H1 (cell line): ENCODE results near the gene NUAK1. TPM values are rescaled to one million over a fixed set of nuclear protein-coding genes. Genes with fewer than 3 reads are reported as not detected.

Experiments
- CTCF ChIA-PET: fragments of 300-600 bp; sonication (Branson Sonifier 250); formaldehyde crosslinking; loops from one replicate; lab custom pipeline; 2021; ENCODE audit not compliant: partially characterized antibody; lab: Charles Lee
- POLR2A ChIA-PET: fragments of 300-600 bp; sonication (Branson Sonifier 250); formaldehyde crosslinking; loops from one replicate; lab custom pipeline; 2021; ENCODE audit warnings: inconsistent platforms; ENCODE audit not compliant: partially characterized antibody; lab: Charles Lee
- DNase-seq, 2 experiments: peaks; one replicate each; pipeline versions ENCODE4 v3.0.0 to v3.0.0-alpha.2; 2010 to 2022; ENCODE audit warnings: low spot score in 2 of 2, low read depth in 1 of 2, mixed read lengths in 1 of 2
- FAIRE-seq: peaks from 2 replicates; lab custom pipeline; 2011; peaks lifted over from hg19 to GRCh38; lab: Jason Lieb, UNC
- H2AFZ ChIP-seq: 2 replicates; pipeline ENCODE4 v1.8.1; 2012; ENCODE audit warnings: low read length, inconsistent platforms
- H2AK5ac ChIP-seq: 2 replicates; pipeline ENCODE4 v1.6.1; 2013; ENCODE audit warnings: low read depth, low read length
- H2BK120ac ChIP-seq: replicated peaks from 2 replicates; pipeline ENCODE3; 2013; ENCODE audit warnings: low read depth, low read length, inconsistent platforms
- H2BK12ac ChIP-seq: 2 replicates; pipeline ENCODE4 v1.6.1; 2013; ENCODE audit warnings: low read depth, low read length
- H2BK15ac ChIP-seq: 2 replicates; pipeline ENCODE4 v1.6.1; 2013; ENCODE audit warnings: low read length
- H2BK20ac ChIP-seq: 2 replicates; pipeline ENCODE4 v1.6.1; 2013; ENCODE audit warnings: low read length
- H2BK5ac ChIP-seq: 2 replicates; pipeline ENCODE4 v1.6.1; 2013; ENCODE audit warnings: low read depth, low read length
- H3K14ac ChIP-seq: 2 replicates; pipeline ENCODE4 v1.6.1; 2013; ENCODE audit warnings: inconsistent platforms; ENCODE audit not compliant: insufficient read length
- H3K18ac ChIP-seq: 2 replicates; pipeline ENCODE4 v1.6.1; 2013; ENCODE audit warnings: low read length; ENCODE audit errors: extremely low read depth
- H3K23ac ChIP-seq: 2 replicates; pipeline ENCODE4 v1.6.1; 2013; ENCODE audit warnings: inconsistent platforms; ENCODE audit not compliant: insufficient read length
- H3K23me2 ChIP-seq: 2 replicates; pipeline ENCODE4 v1.6.1; 2013; ENCODE audit warnings: low read depth, low read length
- H3K27ac ChIP-seq: 2 replicates; pipeline ENCODE4 v1.6.1; 2011; ENCODE audit warnings: low read depth, low read length, inconsistent platforms
- H3K27me3 ChIP-seq, 4 experiments: replicated peaks in 1 of 4; 1 replicate in 1 of 4; 2 replicates in 3 of 4; pipeline versions ENCODE4 v1.6.1 to v1.8.1; 2011 to 2013; ENCODE audit warnings: low read length in 3 of 4, mild to moderate bottlenecking in 3 of 4, inconsistent platforms in 2 of 4, mixed read lengths in 2 of 4, moderate library complexity in 1 of 4; ENCODE audit not compliant: control insufficient read depth in 3 of 4, insufficient read depth in 3 of 4; ENCODE audit errors: extremely low read depth in 1 of 4
- H3K36me3 ChIP-seq, 4 experiments: 2 replicates each; pipeline versions ENCODE4 v1.6.1 to v1.8.1; 2011 to 2013; ENCODE audit warnings: mild to moderate bottlenecking in 4 of 4, low read length in 3 of 4, moderate library complexity in 2 of 4, control low read depth in 1 of 4, inconsistent platforms in 1 of 4; ENCODE audit not compliant: insufficient read depth in 4 of 4, control insufficient read depth in 2 of 4
- H3K4ac ChIP-seq: replicated peaks from 2 replicates; pipeline ENCODE3; 2013; ENCODE audit warnings: low read length, low read depth, mixed read lengths, inconsistent platforms; ENCODE audit not compliant: insufficient read length
- H3K4me1 ChIP-seq, 4 experiments: replicated peaks in 1 of 4; 1 replicate in 1 of 4; 2 replicates in 3 of 4; pipeline versions ENCODE4 v1.6.1 to v1.8.1; 2011 to 2013; ENCODE audit warnings: low read length in 3 of 4, inconsistent platforms in 2 of 4, mixed read lengths in 1 of 4; ENCODE audit not compliant: insufficient read depth in 4 of 4, control insufficient read depth in 3 of 4
- H3K4me2 ChIP-seq, 2 experiments: 2 replicates each; pipeline versions ENCODE4 v1.6.1 to v1.8.1; 2011 to 2013; ENCODE audit warnings: low read depth in 2 of 2, low read length in 2 of 2, control low read depth in 1 of 2, inconsistent platforms in 1 of 2, mild to moderate bottlenecking in 1 of 2; ENCODE audit not compliant: insufficient read depth in 1 of 2
- H3K4me3 ChIP-seq, 4 experiments: fragments of 200-600, 300-600 bp in 1 of 4; sonication (generic), shearing (Covaris generic), sonication (Bioruptor Twin) in 1 of 4; 2 replicates each; pipeline versions ENCODE4 v1.5.1 to v1.8.1; 2011 to 2016; ENCODE audit warnings: low read length in 4 of 4, low read depth in 3 of 4, control low read depth in 2 of 4, inconsistent platforms in 2 of 4, mild to moderate bottlenecking in 2 of 4, mixed read lengths in 1 of 4, moderate library complexity in 1 of 4; ENCODE audit not compliant: insufficient read depth in 2 of 4; ENCODE audit errors: extremely low read depth in 1 of 4
- H3K56ac ChIP-seq: replicated peaks from 2 replicates; pipeline ENCODE3; 2013; ENCODE audit warnings: low read depth, mild to moderate bottlenecking, mixed read lengths, low read length, inconsistent platforms; ENCODE audit not compliant: insufficient read length
- H3K79me1 ChIP-seq: 2 replicates; pipeline ENCODE4 v1.6.1; 2013; ENCODE audit warnings: low read depth, low read length, control low read depth
- H3K79me2 ChIP-seq, 2 experiments: 2 replicates each; pipeline versions ENCODE4 v1.6.1 to v1.8.1; 2012 to 2013; ENCODE audit warnings: low read length in 2 of 2, mild to moderate bottlenecking in 2 of 2, inconsistent platforms in 1 of 2; ENCODE audit not compliant: insufficient read depth in 2 of 2, control insufficient read depth in 1 of 2
- H3K9ac ChIP-seq, 4 experiments: replicated peaks in 1 of 4; 1 replicate in 1 of 4; 2 replicates in 3 of 4; pipeline versions ENCODE4 v1.6.1 to v1.8.1; 2011 to 2013; ENCODE audit warnings: low read depth in 3 of 4, low read length in 3 of 4, control low read depth in 2 of 4, mild to moderate bottlenecking in 2 of 4, moderate library complexity in 2 of 4, inconsistent platforms in 1 of 4; ENCODE audit errors: extremely low read depth in 1 of 4
- H3K9me3 ChIP-seq, 2 experiments: 2 replicates each; pipeline versions ENCODE4 v1.6.1 to v1.8.1; 2012 to 2013; ENCODE audit warnings: mild to moderate bottlenecking in 2 of 2, moderate library complexity in 2 of 2, control low read depth in 1 of 2, inconsistent platforms in 1 of 2, low read depth in 1 of 2, low read length in 1 of 2, mixed read lengths in 1 of 2; ENCODE audit not compliant: insufficient read depth in 2 of 2
- H4K20me1 ChIP-seq, 2 experiments: replicated peaks in 1 of 2; 2 replicates each; pipeline versions ENCODE3 to v1.8.1; 2011 to 2013; ENCODE audit warnings: inconsistent platforms in 2 of 2, low read length in 2 of 2, mild to moderate bottlenecking in 1 of 2; ENCODE audit not compliant: insufficient read depth in 2 of 2, control insufficient read depth in 1 of 2
- H4K5ac ChIP-seq: 2 replicates; pipeline ENCODE4 v1.6.1; 2013; ENCODE audit warnings: low read length, low read depth, mixed read lengths, inconsistent platforms; ENCODE audit not compliant: insufficient read length
- H4K8ac ChIP-seq: 2 replicates; pipeline ENCODE4 v1.8.0; 2013; ENCODE audit warnings: mild to moderate bottlenecking, moderate library complexity, low read length, inconsistent platforms; ENCODE audit not compliant: insufficient read depth; ENCODE audit errors: extremely low read depth
- H4K91ac ChIP-seq: replicated peaks from 2 replicates; pipeline ENCODE3; 2013; ENCODE audit warnings: low read length, mixed read lengths, inconsistent platforms; ENCODE audit not compliant: insufficient read length
- BCL11A ChIP-seq, 2 experiments: IDR thresholded peaks; one replicate each; pipeline ENCODE4 v1.6.1; 2011; ENCODE audit warnings: low read depth in 2 of 2, low read length in 2 of 2, mild to moderate bottlenecking in 2 of 2
- CBX8 ChIP-seq: fragments of 300-800, 300-1000 bp; sonication (generic); IDR thresholded peaks from 2 replicates; pipeline ENCODE4 v1.7.1; 2016; ENCODE audit warnings: low read depth, low read length, borderline replicate concordance
- EZH2 ChIP-seq: fragments of 200-600 bp; sonication (generic); IDR thresholded peaks from 2 replicates; pipeline ENCODE4 v1.7.1; 2012; ENCODE audit warnings: low read depth, mild to moderate bottlenecking, moderate library complexity, low read length, inconsistent platforms; ENCODE audit not compliant: severe bottlenecking
- FOSL1 ChIP-seq: IDR thresholded peaks from 2 replicates; pipeline ENCODE4 v1.6.1; 2011; ENCODE audit warnings: mild to moderate bottlenecking, low read depth, low read length, moderate library complexity; ENCODE audit not compliant: insufficient read depth
- JUND ChIP-seq: IDR thresholded peaks from 2 replicates; pipeline ENCODE4 v1.6.1; 2011; ENCODE audit warnings: mild to moderate bottlenecking, improper control_type of control experiment, low read length
- POLR2A ChIP-seq, 2 experiments: IDR thresholded peaks; 1 replicate in 1 of 2; 2 replicates in 1 of 2; pipeline ENCODE4 v1.6.1; 2011; ENCODE audit warnings: low read depth in 2 of 2, low read length in 2 of 2, mild to moderate bottlenecking in 2 of 2; ENCODE audit errors: control extremely low read depth in 1 of 2
- RAD21 ChIP-seq, 2 experiments: IDR thresholded peaks in 1 of 2; conservative IDR thresholded peaks in 1 of 2; 2 replicates each; pipeline ENCODE4 v1.6.1; 2011; ENCODE audit warnings: low read depth in 2 of 2, low read length in 2 of 2, improper control_type of control experiment in 1 of 2, inconsistent platforms in 1 of 2, mild to moderate bottlenecking in 1 of 2, moderate library complexity in 1 of 2
- RBBP5 ChIP-seq: IDR thresholded peaks from 2 replicates; pipeline ENCODE4 v1.7.1; 2012; ENCODE audit warnings: low read depth, mild to moderate bottlenecking, inconsistent platforms, low read length, moderate library complexity, borderline replicate concordance
- SIX5 ChIP-seq: IDR thresholded peaks from 2 replicates; pipeline ENCODE4 v1.6.1; 2011; ENCODE audit warnings: mild to moderate bottlenecking, low read depth, low read length
- SP2 ChIP-seq: IDR thresholded peaks from 2 replicates; pipeline ENCODE4 v1.6.1; 2012; ENCODE audit warnings: mild to moderate bottlenecking, low read length, inconsistent platforms
- TAF1 ChIP-seq: IDR thresholded peaks from 2 replicates; pipeline ENCODE4 v1.6.1; 2011; ENCODE audit warnings: mild to moderate bottlenecking, low read depth, low read length
- TAF7 ChIP-seq: optimal IDR thresholded peaks from 2 replicates; pipeline ENCODE3; 2011; ENCODE audit warnings: low read depth, mild to moderate bottlenecking, inconsistent platforms, low read length, moderate library complexity, borderline replicate concordance
- TCF12 ChIP-seq: IDR thresholded peaks from 2 replicates; pipeline ENCODE4 v1.6.1; 2011; ENCODE audit warnings: low read depth, mild to moderate bottlenecking, low read length
- WGBS, 2 experiments: shearing (Covaris generic) in 1 of 2; methylation state at CpG; one replicate each; pipeline versions ENCODE4 v1.1.6 to v1.1.7; 2013 to 2015; ENCODE audit warnings: low lambda C conversion rate in 2 of 2, mixed read lengths in 2 of 2, inconsistent platforms in 1 of 2, low coverage in 1 of 2, missing lambda C conversion rate in 1 of 2; ENCODE audit not compliant: insufficient replicate concordance in 2 of 2, insufficient coverage in 1 of 2, insufficient read length in 1 of 2; ENCODE audit errors: extremely low coverage in 1 of 2, missing lambda C conversion rate in 1 of 2; 5-methylcytosine and 5-hydroxymethylcytosine counted together
- polyA plus RNA-seq, 7 experiments: library from polyadenylated mRNA; depleted of rRNA in 3 of 7; stranded (reverse) in 5 of 7; unstranded in 2 of 7; fragments of >200 nt in 5 of 7; fragments of 200-250 nt in 2 of 7; gene quantifications; 1 replicate in 5 of 7; 2 replicates in 1 of 7; 4 replicates in 1 of 7; pipeline versions ENCODE4 v1.2.1 to v1.2.3, GENCODE V29; 2011 to 2013; ENCODE audit warnings: missing spikeins in 2 of 7, mixed read lengths in 2 of 7
- total RNA-seq: library from RNA; stranded (reverse); fragmentation: NEBNext Ultra II Directional; extraction: Animal tissue kit (Norgen Biotek cat#: 25700); gene quantifications from 2 replicates; pipeline ENCODE4 v1.2.1, GENCODE V29; 2021

Gene NUAK1
- total and polyA plus RNA-seq, 2 of the 8 experiments (the other 6 are each of a cell fraction or from before 2014, with no cell fraction given) = 6.7 to 18.2 TPM

DNA sequence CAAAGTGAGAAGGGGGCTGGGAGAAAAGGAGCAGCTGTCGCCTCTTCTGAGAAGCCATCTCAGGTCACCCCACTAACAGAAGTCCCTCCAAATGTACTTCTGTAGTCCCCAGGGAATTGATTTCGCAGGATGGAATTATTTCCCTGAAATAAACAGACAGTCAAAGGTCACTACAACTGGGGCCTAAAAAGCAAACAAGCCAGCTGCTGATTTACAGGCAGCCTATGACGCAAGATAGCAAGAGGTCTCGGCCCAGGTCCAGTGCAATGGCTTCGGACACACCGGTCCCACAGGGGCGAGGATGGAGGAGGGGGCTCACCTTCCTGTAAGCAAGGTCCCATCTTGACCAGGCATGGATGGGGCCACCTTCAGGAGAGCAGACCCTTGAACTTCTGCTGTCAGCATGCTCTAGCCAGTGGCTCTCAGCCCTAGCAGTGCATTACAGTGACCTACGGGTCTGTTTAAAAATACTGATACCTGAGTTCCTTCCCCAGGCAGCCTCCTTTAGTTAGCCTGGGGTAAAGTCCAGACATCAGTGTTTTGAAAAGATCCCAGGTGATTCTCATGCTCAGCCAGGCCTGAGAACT, 18.1 kb downstream of the NUAK1 start:
- Histone ChIP-seq H2AK5ac (no peak overlapping the region), H3K36me3 (no peaks in the 10 kb centered on the region), H3K4me1 (peaks cover 1 to 9% (median 6%) of the 10 kb centered on the region in 4 experiments; a peak in 6 of 7 replicates), H3K18ac (no peak overlapping the region), H2BK120ac (no peak overlapping the region), H3K79me2 (peaks cover 10 to 97% of the 10 kb centered on the region in 2 experiments), H4K91ac (no peak overlapping the region), H4K8ac (no peak overlapping the region), H4K20me1 (peaks cover 2 to 6% of the 10 kb centered on the region in 2 experiments), H3K56ac (no peak overlapping the region), H3K9me3 (no peaks in the 10 kb centered on the region), H3K4me2 (no peak overlapping the region), H3K4ac (no peak overlapping the region), H3K27ac (no peak overlapping the region), H3K9ac (no peak overlapping the region), H3K23me2 (no peaks in the 10 kb centered on the region), H3K14ac (no peak overlapping the region), H3K4me3 (no peak overlapping the region), H2BK5ac (peak overlapping the region; percentile 37; the same call in 1 of the 2 replicates), H3K27me3 (no peaks in the 10 kb centered on the region), H4K5ac (no peak overlapping the region), H2BK12ac (no peak overlapping the region; the same call in 1 of the 2 replicates), H2AFZ (no peak overlapping the region), H2BK20ac (no peak overlapping the region), H3K79me1 (peaks cover 14% of the 10 kb centered on the region), H3K23ac (no peak overlapping the region), H2BK15ac (no peak overlapping the region; the same call in 1 of the 2 replicates)
- ChIA-PET POLR2A (interaction anchor here (1.9 kb wide), 1 partner anchor 8 kb away, joined by 5 read pairs; no protein-coding TSS in a partner anchor), CTCF (interaction anchor here (1.0 to 3.6 kb wide), 2 partner anchors 14 to 15 kb away, joined by 3 to 11 read pairs; no protein-coding TSS in a partner anchor)
- DNase-seq = no peak
- no peak for TF ChIP-seq SIX5
- no peak for TF ChIP-seq TAF7
- no peak for TF ChIP-seq EZH2
- TF ChIP-seq BCL11A (IDR thresholded peaks at IDR 0.05; ENCODE audit: low read depth in 2 of 2, low read length in 2 of 2) = no peak
- no peak for TF ChIP-seq JUND
- no peak for TF ChIP-seq TAF1
- TF ChIP-seq RAD21 (IDR thresholded peaks at IDR 0.05 in 1 of 2, conservative IDR thresholded peaks at IDR 0.05 in 1 of 2; ENCODE audit: low read depth in 2 of 2, low read length in 2 of 2) = no peak
- no peak for TF ChIP-seq TCF12
- no peak for TF ChIP-seq SP2
- no peak for TF ChIP-seq FOSL1
- no peak for TF ChIP-seq POLR2A (IDR thresholded peaks at IDR 0.05; ENCODE audit: control extremely low read depth in 1 of 2, low read depth in 2 of 2, low read length in 2 of 2)
- TF ChIP-seq RBBP5 = no peak
- no peak for TF ChIP-seq CBX8
- WGBS, 2 experiments = 94% methylated on average over 7 of the region's 8 CpGs; no CpG with 5 or more reads in 1 of the 2 experiments
- no peak for FAIRE-seq
